GM21515 (cell line): Measurements from ENCODE around the gene RND3.

Experiments
- ATAC-seq: cut with Tn5 transposase; IDR thresholded peaks from one replicate; pipeline ENCODE4 v1.9.1; 2021; ENCODE audit not compliant: unreplicated experiment

Gene RND3, protein sequence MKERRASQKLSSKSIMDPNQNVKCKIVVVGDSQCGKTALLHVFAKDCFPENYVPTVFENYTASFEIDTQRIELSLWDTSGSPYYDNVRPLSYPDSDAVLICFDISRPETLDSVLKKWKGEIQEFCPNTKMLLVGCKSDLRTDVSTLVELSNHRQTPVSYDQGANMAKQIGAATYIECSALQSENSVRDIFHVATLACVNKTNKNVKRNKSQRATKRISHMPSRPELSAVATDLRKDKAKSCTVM

DNA sequence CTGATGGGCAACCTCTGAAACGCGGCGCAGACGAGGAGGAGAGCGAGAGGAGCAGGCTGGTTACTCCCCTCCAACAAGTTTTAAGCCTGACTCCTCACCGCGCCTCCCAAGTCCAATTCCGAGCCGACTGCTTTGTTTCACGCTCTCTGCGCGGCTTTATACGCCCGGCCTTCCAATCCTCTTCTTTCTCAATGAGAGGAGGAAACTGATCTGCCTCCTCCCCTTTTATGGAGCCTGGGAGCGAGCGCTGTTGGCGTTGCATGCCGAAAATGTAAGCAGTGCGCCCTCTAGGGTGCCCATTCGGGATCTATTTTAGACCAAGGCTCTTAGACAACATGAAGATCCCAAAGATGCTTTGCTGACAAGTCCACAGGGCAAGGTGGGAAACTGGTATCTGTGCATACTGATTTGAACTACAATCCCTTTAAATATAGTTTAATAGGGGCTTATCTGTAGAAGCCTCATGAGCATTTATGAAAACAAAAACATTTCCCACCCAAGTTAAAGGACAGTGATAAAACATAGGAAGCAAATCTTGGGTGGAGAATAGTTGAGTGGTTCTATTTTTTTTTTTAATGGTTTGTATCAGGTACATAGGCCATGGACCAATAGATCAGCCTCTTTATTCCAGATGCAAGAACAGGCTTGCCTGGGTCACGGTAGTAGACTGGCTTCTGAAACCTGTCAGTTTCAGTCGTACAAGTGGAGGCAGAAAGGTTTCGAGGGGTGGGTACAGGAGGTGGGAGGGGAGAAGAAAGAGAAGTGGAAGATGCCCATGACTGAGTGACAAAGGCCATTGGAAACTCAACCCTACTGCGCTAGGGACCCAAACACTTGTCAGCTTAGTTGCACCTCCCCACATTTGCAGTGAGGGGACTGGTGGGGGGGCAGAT is at the start of gene RND3:
Gene RND3 (minus strand): TSS at position 131 of the 893 bp plus-strand sequence. CDS start 250 bp downstream, outside the sequence.
- peak; percentile 81 for ATAC-seq

DNA sequence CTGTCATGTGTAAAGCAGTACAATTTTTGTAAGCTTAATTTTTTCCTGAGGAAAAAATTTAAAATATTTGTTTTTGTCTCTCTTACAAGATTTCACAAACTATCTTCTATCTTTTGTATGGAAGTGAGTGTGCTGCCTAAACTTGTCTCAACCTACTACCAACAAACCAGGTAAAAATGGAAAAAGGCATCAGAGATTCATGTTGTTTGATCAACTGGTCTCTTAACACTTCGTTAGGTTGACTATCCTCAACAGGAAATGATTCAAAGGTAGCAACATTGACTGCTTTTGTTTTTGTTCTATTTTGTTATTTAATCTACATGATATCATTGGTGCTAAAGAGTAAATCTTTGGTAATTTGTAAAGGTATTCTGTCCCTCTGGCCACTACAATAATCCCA is 47.7 kb upstream of the RND3 start:
- no peak for ATAC-seq

GRCh38 chr2:150532879-150533278 is 45.4 kb upstream of the RND3 start:
- ATAC-seq, result no peak

DNA sequence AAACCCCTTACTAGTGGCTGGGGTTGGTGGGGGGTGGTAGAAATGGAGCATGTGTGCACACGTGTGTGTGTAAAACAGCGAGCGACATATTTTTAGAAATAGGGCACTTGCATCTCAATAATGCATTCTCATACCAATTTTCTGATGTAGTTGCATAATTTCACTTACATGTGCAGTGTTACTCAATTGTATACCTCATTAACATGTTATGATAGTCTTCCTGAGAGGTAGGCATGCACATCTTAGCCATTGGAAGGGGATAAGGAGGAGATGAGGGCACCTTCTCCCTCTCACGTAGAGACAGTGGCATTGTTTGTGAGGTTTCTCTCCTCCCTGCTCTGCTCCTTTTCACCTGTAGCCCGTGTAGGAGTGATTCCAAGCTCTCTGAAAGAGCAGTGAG is 44.6 kb upstream of the RND3 start:
- ATAC-seq, result no peak

DNA sequence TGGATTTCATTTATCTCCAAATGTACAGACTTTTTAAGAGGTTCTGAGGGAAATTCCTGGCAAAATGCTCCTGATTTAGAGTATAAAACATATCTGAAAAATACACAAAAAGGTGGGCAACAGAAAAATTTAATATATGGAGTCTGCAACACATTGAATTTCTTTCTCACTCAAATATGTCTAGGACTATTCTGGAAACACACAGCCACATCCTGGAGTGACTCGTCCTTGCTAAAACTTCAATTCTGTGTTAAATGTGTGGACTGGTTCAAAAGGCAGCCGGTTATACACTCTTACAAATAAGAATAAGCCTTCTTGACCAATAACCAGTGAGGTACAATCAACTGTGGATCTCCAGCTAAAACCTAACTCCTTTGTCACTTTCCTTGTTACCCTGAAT is 44.1 kb upstream of the RND3 start:
- ATAC-seq, result no peak

DNA sequence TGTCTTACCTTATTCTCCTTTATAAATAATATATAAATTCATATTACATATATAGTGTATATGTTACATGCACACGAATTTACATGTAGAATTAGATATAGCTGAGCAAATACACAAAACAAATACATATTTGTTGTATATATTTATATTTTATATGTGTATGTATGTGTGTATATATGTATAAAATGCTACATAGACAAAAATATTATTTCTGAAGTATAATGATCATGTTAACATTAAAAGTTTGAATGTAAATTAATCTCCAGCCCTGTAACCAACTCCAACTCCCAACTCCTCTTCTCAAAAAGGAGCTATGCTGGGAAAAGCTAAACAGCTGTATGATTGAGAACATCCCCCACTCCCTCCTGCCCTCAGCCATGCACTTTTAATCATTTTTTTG is 42.7 kb upstream of the RND3 start:
- ATAC-seq, result no peak

DNA sequence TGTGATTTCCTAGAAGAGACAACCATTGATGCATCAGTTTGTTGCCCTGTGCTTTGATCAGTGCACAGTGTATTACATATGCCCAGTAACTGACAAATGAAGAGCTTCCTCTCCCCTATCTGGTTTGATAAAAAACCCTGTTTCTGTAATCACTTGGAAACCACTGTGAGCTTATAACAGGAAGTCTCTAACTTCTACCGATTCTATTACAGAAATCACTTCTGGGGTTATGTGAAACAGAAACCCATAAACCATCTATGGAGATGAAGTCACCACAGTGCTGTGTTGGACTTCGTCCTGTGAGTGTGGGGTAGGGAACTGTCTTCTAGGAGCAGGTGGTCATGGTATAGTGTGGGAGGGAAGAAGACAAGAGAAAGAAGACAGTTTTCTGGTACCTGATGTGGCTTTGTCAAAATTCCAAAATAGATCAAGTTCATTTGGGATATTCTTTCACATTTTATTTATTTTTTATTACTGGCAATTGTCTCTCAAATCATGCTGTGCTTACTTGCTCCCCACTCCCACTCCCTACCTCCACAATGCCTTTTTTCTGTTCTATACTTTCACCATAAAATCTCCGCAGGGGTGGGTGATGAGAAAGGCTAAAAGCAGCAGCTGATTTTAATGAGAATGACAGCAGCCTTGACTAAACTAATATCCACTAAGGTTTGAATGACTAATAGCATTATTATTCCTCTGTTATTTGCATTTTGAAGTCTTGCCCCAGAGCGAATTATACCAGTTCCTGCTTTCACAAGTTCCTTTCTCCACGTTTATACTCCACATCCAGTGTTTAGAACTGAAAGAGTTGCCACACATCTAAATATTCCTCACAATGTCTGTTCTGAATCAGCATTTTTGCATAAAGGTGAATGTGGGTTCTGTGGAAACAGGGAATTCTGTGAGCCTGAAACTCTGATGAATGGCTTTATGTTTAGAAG is 41.7 kb upstream of the RND3 start:
- ATAC-seq, result peak; percentile 77

DNA sequence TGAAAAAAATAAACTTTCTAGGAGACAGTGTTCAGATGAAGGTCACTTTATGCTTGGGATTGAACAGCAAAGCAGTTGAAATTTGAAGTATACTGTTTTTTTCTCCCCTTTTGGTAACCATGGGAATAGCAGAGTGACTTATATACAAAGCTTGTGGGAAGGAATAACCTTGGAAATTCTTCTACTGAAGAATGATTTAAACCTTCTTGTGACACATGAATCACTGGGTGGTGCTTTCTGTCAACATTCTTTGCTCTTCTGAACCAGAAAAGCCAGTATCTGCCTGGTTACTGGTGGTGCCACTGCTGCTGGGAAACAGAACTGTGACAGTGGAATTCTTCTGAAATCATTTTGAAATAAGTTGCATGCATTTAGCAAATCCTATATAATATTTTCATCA is 39.4 kb upstream of the RND3 start:
- ATAC-seq, result no peak

GRCh38 chr2:150526006-150526405 is 38.5 kb upstream of the RND3 start:
- no peak for ATAC-seq

GRCh38 chr2:150522269-150522668 is 34.8 kb upstream of the RND3 start:
- no peak for ATAC-seq

DNA sequence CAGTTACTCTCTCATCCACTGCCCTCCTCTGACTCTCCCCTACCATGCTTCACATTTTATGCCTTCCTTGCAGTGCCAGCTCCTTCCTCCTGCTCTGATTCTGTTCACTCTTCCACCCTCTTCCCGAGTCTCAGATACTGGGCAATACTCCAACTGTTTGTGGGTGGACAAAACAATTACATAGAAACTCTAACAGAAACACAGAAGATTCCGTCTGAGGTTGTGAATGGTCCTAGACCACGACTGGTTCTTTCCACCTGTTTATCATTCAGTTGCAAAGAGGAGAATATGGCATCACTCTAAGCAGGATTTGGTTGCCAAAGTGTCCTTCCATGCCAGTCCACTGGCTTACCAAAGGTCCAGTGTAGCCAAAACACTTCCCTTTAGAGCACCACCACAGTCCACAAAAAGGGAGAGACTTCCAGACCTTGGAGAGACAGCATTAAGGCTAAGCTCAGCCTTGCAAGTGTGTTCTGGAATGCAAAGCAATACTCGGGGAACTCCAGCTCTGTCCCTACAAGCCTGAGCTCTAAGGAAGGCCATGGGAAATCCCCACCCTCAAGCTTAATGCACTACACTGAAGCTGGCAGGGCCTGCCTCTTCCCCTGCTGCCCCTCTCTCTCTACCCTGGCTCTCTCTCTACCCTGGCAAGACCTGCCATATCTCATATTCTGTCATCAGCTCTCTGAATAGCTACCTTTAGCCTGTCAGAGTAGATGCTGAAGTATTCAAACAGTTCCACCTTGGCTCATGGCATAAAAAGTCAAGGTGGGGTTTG is 33.6 kb upstream of the RND3 start:
- ATAC-seq, result no peak

DNA sequence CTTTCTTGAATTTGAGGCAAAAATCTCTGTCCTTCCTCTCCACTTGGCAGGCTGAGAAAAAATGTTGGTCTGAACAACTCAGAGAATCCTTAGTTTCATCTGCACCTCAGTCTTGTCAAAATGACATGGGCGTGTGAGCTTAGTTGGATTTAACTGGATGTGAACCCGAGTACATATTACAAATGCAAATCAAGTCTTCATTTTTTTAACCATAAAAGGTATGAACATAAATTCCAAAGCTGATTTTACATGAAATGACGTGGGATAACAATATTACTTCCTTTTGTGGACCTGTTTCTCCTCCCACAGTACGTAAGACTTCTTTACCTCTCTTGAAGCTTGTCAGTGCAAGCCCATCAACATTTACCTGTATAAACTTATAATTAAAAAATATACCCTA is 32.6 kb upstream of the RND3 start:
- no peak for ATAC-seq

GRCh38 chr2:150517951-150518680 is 30.6 kb upstream of the RND3 start:
- ATAC-seq, result no peak

- no peak for ATAC-seq
Measured at GRCh38 chr2:150513647-150514046, 26.2 kb upstream of the RND3 start.

DNA sequence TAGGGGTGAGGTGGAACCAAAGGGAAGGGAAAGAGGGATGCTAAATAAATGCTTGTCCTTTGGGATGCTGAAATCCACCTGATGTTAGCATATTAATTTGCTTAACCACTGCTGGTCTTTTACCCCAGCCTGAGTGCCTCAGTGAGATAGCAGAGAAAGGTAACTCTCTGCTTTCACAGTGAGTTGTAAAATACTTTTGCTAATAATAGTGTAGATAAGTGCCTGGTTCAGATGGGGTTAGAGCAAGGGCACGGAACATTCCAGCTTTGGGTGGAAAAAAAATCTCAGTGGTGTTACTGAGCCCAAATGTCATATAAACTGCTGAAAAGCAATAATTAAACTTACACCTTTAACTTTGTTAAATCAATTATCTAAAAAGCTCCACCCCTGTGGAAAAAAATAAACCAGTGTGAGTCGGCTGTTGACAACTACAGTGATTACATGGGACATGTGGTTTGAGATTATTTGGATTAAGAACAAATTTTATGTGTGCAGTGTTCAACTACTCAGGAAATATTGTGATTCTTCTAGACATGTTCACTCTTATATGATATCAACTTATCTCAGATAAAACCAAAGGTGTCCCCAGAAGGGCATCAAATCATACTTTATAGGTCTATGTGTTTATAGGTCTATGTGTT is 21.1 kb upstream of the RND3 start:
- ATAC-seq, result no peak

DNA sequence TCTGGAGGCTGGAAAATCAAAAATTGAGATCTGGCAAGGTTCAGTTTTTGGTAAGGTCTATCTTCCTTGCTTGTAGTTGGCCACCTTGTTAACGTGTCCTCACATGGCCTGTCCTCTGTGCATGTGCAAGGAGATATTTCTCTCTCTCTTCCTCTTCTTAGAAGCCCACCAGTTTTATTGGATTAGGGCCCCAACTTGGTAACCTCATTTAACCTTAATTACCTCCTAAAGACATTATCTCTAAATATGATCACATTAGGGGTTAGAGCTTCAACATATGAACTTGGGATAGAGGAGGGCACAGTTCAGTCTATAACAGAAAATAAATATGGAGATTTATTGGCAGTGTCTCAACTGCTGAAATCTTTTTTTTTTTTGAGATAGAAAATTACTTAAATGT is 19.6 kb upstream of the RND3 start:
- no peak for ATAC-seq

DNA sequence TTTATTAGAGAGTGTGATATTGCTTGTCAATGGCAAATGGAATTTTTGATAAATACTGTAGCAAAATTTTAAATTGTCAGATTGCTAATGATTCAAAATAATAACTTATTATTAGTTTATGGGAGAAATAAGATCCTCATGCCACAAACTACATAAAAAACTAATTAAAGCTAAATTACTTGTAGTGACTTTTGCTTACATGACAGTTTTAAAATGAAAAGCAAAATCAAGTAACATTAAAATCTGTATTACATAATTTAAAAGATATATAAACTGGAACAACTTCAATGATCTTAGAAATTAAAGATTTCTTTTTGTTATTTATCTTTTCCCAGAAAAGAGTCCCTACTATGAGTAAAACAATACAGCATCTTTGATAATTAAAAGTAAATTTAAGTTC is 17.7 kb upstream of the RND3 start:
- no peak for ATAC-seq

GRCh38 chr2:150495993-150496627 is 8.6 kb upstream of the RND3 start:
- no peak for ATAC-seq

DNA sequence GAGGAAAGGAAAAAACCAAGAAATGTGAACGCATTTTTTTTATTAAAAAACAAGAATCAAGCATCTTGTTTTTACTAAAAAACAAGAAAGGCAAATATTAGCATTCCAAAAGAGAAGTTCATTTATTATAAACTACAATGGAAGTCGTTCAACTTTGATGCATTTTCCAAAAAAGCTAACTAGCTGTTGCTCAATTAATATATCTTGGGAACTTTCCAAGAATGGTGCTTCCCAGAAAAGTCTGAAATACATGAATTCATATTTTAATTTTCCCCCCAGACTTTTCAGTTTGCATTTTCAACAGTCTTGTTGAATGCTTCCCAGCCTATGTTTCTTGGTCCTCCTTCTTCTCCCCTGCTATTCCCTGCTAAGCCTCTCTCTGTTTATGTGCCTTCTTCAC is 7.5 kb upstream of the RND3 start:
- ATAC-seq, result no peak
